B cell (primary cell): ENCODE data around the gene PYM1. TPM values are rescaled to one million over a fixed set of nuclear protein-coding genes. Genes with fewer than 3 reads are reported as not detected.

Experiments
- ATAC-seq: fragments of 200-7000 bp; cut with Tn5 transposase; one replicate; pipeline ENCODE4 v1.10.0; 2021; ENCODE audit warnings: low read depth, mild to moderate bottlenecking, moderate number of reproducible peaks, moderate library complexity
- CTCF ChIA-PET: fragments of 350-600 bp; sonication (Branson Sonifier 250); formaldehyde crosslinking; loops from one replicate; lab custom pipeline; 2021; ENCODE audit warnings: antibody characterized with exemption, inconsistent platforms; lab: Charles Lee
- POLR2A ChIA-PET: fragments of 350-600 bp; sonication (Branson Sonifier 250); formaldehyde crosslinking; loops from one replicate; lab custom pipeline; 2021; ENCODE audit warnings: antibody characterized with exemption; lab: Charles Lee
- DNase-seq: peaks from one replicate; pipeline ENCODE4 v3.0.0; 2013
- H2AFZ ChIP-seq: 2 replicates; pipeline ENCODE4 v1.6.1; 2012; ENCODE audit warnings: mild to moderate bottlenecking, low read depth, low read length; ENCODE audit not compliant: insufficient read depth, poor library complexity, severe bottlenecking
- H3K27ac ChIP-seq, 2 donors: 1 replicate in 1 of 2; 2 replicates in 1 of 2; pipeline ENCODE4 v1.5.1; 2012 to 2013; ENCODE audit warnings: low read length in 2 of 2, mild to moderate bottlenecking in 2 of 2, moderate library complexity in 1 of 2
- H3K27me3 ChIP-seq, 4 experiments: fragments of 200-600 bp in 1 of 4; sonication (generic) in 1 of 4; replicated peaks in 1 of 4; 1 replicate in 2 of 4; 2 replicates in 2 of 4; pipeline versions ENCODE4 v1.6.1 to v1.7.0; 2013 to 2016; ENCODE audit warnings: low read length in 3 of 4, mild to moderate bottlenecking in 2 of 4, mixed read lengths in 1 of 4, moderate library complexity in 1 of 4; ENCODE audit not compliant: insufficient read depth in 4 of 4, control insufficient read depth in 3 of 4; ENCODE audit errors: control extremely low read depth in 1 of 4
- H3K36me3 ChIP-seq, 2 experiments: replicated peaks in 1 of 2; 1 replicate in 1 of 2; 2 replicates in 1 of 2; pipeline versions ENCODE4 v1.6.1 to v1.7.1; 2013; ENCODE audit warnings: low read length in 1 of 2; ENCODE audit not compliant: insufficient read depth in 2 of 2, control insufficient read depth in 1 of 2; ENCODE audit errors: control extremely low read depth in 1 of 2, extremely low read depth in 1 of 2
- H3K4me1 ChIP-seq, 2 donors: fragments of 200-600 bp in 1 of 2; sonication (generic) in 1 of 2; 1 replicate in 1 of 2; 2 replicates in 1 of 2; pipeline versions ENCODE4 v1.5.1 to v1.6.1; 2013 to 2017; ENCODE audit warnings: low read length in 2 of 2; ENCODE audit not compliant: control insufficient read depth in 2 of 2, insufficient read depth in 2 of 2
- H3K4me2 ChIP-seq: replicated peaks from 2 replicates; pipeline ENCODE3; 2012; ENCODE audit warnings: mild to moderate bottlenecking, low read depth, low read length; ENCODE audit not compliant: poor library complexity, severe bottlenecking
- H3K4me3 ChIP-seq, 5 experiments: fragments of 200-600 bp in 1 of 5; sonication (generic) in 1 of 5; 1 replicate in 3 of 5; 2 replicates in 2 of 5; pipeline versions ENCODE4 v1.5.1 to v1.7.0; 2011 to 2016; ENCODE audit warnings: low read length in 4 of 5, mild to moderate bottlenecking in 4 of 5, low read depth in 2 of 5, control low read depth in 1 of 5, moderate library complexity in 1 of 5; ENCODE audit not compliant: insufficient read depth in 1 of 5; ENCODE audit errors: control extremely low read depth in 1 of 5, extremely low read depth in 1 of 5
- H3K79me2 ChIP-seq: fragments of 200-600 bp; sonication (generic); one replicate; pipeline ENCODE4 v1.6.0; 2016; ENCODE audit warnings: low read length; ENCODE audit not compliant: control insufficient read depth, insufficient read depth
- H3K9ac ChIP-seq: fragments of 200-600 bp; sonication (generic); 2 replicates; pipeline ENCODE4 v1.6.1; 2017; ENCODE audit warnings: mild to moderate bottlenecking, low read length, moderate library complexity
- H3K9me3 ChIP-seq, 3 donors: one replicate each; pipeline versions ENCODE4 v1.6.1 to v1.7.1; 2013; ENCODE audit warnings: low read length in 2 of 3; ENCODE audit not compliant: control insufficient read depth in 2 of 3, insufficient read depth in 1 of 3; ENCODE audit errors: control extremely low read depth in 1 of 3
- H4K20me1 ChIP-seq: 2 replicates; pipeline ENCODE4 v1.6.0; 2012; ENCODE audit warnings: mild to moderate bottlenecking, low read length; ENCODE audit not compliant: insufficient read depth, control insufficient read depth, poor library complexity, severe bottlenecking
- H3K27ac Mint-ChIP-seq: one replicate; pipeline ENCODE4 v1.8.0; 2021; ENCODE audit warnings: mixed read lengths
- H3K27me3 Mint-ChIP-seq: one replicate; pipeline ENCODE4 v1.8.0; 2021; ENCODE audit warnings: mixed read lengths
- H3K4me1 Mint-ChIP-seq: one replicate; pipeline ENCODE4 v1.8.0; 2021; ENCODE audit warnings: mixed read lengths
- H3K4me3 Mint-ChIP-seq: one replicate; pipeline ENCODE4 v1.8.0; 2021; ENCODE audit warnings: mixed read lengths
- H3K9me3 Mint-ChIP-seq: one replicate; pipeline ENCODE4 v1.8.0; 2022; ENCODE audit warnings: mixed read lengths; ENCODE audit not compliant: insufficient read depth
- CTCF ChIP-seq: fragments of 200-600 bp; IDR thresholded peaks from one replicate; pipeline ENCODE4 v1.8.0; 2022; ENCODE audit warnings: antibody characterized with exemption, mild to moderate bottlenecking
- EZH2 ChIP-seq: IDR thresholded peaks from 2 replicates; pipeline ENCODE4 v1.6.1; 2012; ENCODE audit warnings: borderline replicate concordance, low read depth, mild to moderate bottlenecking, moderate library complexity, low read length; ENCODE audit not compliant: insufficient read depth, poor library complexity, severe bottlenecking
- WGBS: methylation state at CpG from one replicate; pipeline ENCODE4 v1.1.5; 2013; ENCODE audit warnings: missing lambda C conversion rate; ENCODE audit not compliant: insufficient coverage; 5-methylcytosine and 5-hydroxymethylcytosine counted together
- intact Hi-C: fragments of 100-400 bp; cut with micrococcal nuclease; formaldehyde crosslinking; loops from one replicate; pipeline ENCODE4 v1.10.0; 2022
- polyA plus RNA-seq: library from polyadenylated mRNA; depleted of rRNA; stranded (reverse); fragments of >200 nt; gene quantifications from 2 replicates; pipeline ENCODE4 v1.2.3, GENCODE V29; 2012
- total RNA-seq, 2 donors: library from RNA; stranded (reverse); fragments of 120-200 nt in 1 of 2; gene quantifications; 1 replicate in 1 of 2; 2 replicates in 1 of 2; pipeline versions ENCODE4 v1.2.3 to v1.2.4, GENCODE V29; 2013 to 2022

The PYM1 gene
- total and polyA plus RNA-seq, 2 donors (not counting 1 experiment from before 2014, with no cell fraction given): 22.5 to 39.2 TPM

GRCh38 chr12:55915482-55915859, 12.2 kb downstream of the PYM1 start:
- H3K27ac ChIP-seq: no peak overlapping the region
- no peak overlapping the region for H2AFZ ChIP-seq
- Mint-ChIP-seq H3K27ac (no peak overlapping the region), H3K9me3 (no peaks in the 10 kb centered on the region), H3K4me1 (peaks cover 17% of the 10 kb centered on the region), H3K27me3 (no peaks in the 10 kb centered on the region), H3K4me3 (no peak overlapping the region)
- no peak overlapping the region for H3K9ac ChIP-seq
- no peaks in the 10 kb centered on the region for H3K9me3 ChIP-seq
- no peaks in the 10 kb centered on the region for H3K27me3 ChIP-seq
- ChIA-PET CTCF (interaction anchor here (0.7 to 0.8 kb wide), 2 partner anchors 30 to 91 kb away, joined by 3 read pairs; no protein-coding TSS in a partner anchor), POLR2A (no interaction called here)
- no peak for ATAC-seq
- intact Hi-C loops: no loop called here
- no CpG with 5 or more reads among the region's 3 CpGs for WGBS
- H3K79me2 ChIP-seq: peaks cover 92% of the 10 kb centered on the region
- H4K20me1 ChIP-seq: peaks cover 22% of the 10 kb centered on the region
- DNase-seq: no peak
- TF ChIP-seq EZH2 (no peak), CTCF (no peak)
- H3K4me1 ChIP-seq: no peaks in the 10 kb centered on the region
- no peak overlapping the region for H3K4me3 ChIP-seq
- H3K4me2 ChIP-seq: no peak overlapping the region
- H3K36me3 ChIP-seq: peaks cover 10 to 18% of the 10 kb centered on the region in 2 experiments

- Histone ChIP-seq H3K36me3 (peaks cover 10 to 18% of the 10 kb centered on the region in 2 experiments), H3K79me2 (peaks cover 70% of the 10 kb centered on the region), H2AFZ (no peak overlapping the region), H3K9ac (no peak overlapping the region), H3K9me3 (no peaks in the 10 kb centered on the region), H3K27me3 (no peaks in the 10 kb centered on the region), H3K4me2 (no peak overlapping the region), H4K20me1 (peaks cover 16% of the 10 kb centered on the region), H3K4me3 (no peak overlapping the region), H3K27ac (no peak overlapping the region), H3K4me1 (no peaks in the 10 kb centered on the region)
- no peak overlapping the region for H3K4me3 Mint-ChIP-seq
- no peaks in the 10 kb centered on the region for H3K27me3 Mint-ChIP-seq
- DNase-seq (no peak), ATAC-seq (no peak)
- H3K27ac Mint-ChIP-seq: no peak overlapping the region
- no peaks in the 10 kb centered on the region for H3K9me3 Mint-ChIP-seq
- WGBS: no CpG with 5 or more reads among the region's 4 CpGs
- intact Hi-C loops: no loop called here
- ChIA-PET CTCF (interaction anchor here (0.7 to 2.5 kb wide), 2 partner anchors 10 to 14 kb away, joined by 3 to 9 read pairs; no protein-coding TSS in a partner anchor), POLR2A (no interaction called here)
- H3K4me1 Mint-ChIP-seq: peaks cover 18% of the 10 kb centered on the region
- TF ChIP-seq CTCF: no peak
- TF ChIP-seq EZH2: no peak
These were observed 14.8 kb downstream of the PYM1 start for GRCh38 chr12:55912908-55913307.
